ENCODE data around the gene OVOL3. TPM values are rescaled to one million over a fixed set of nuclear protein-coding genes. Genes with fewer than 3 reads are reported as not detected.
A peak's percentile ranks its signal among the peaks of the same experiment; 100 is the strongest.

Gene OVOL3
- total RNA-seq, 3 donors from 2014 or later, result not detected

DNA sequence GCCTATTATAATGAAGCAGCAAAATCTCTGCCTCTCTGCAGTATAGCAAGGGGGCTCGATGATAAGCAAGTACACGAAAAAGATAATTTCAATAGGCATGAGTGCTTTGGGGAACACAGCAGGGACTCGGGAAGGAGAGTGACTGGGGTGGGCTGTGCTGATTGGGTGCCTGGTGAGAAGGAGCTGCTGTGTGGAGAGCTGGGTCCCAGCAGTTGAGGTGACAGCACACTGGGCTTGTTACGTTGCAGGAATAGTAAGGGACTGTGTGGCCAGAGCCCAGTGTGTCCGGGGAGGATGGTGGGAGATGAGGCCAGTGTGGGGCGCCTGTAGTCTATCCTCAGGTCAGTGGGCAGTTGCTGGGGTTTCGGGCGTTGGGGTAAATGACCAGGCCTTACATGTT is 38.9 kb upstream of the OVOL3 start:
- DNase-seq (ENCODE audit: low spot score in 2 of 2), result no peak
- TF ChIP-seq CTCF (IDR thresholded peaks at IDR 0.05), result no peak
- TF ChIP-seq POLR2AphosphoS5 (IDR thresholded peaks at IDR 0.05), result no peak
- TF ChIP-seq POLR2A (IDR thresholded peaks at IDR 0.05), result no peak

GRCh38 chr19:36073121-36073876 is 37.6 kb upstream of the OVOL3 start:
- Histone ChIP-seq H3K27me3 (no peaks in the 10 kb centered on the region), H3K4me1 (peaks cover 0 to 7% of the 10 kb centered on the region in 2 donors), H3K36me3 (no peaks in the 10 kb centered on the region), H3K4me3 (no peak overlapping the region), H3K27ac (no peak overlapping the region), H3K9me3 (no peaks in the 10 kb centered on the region)
- DNase-seq (ENCODE audit: low spot score in 2 of 2), result no peak
- intact Hi-C loops (cut with DNase I; ENCODE audit: low total_unique reads), result no loop called here
- TF ChIP-seq CTCF (IDR thresholded peaks at IDR 0.05), result no peak
- no peak for TF ChIP-seq POLR2AphosphoS5 (IDR thresholded peaks at IDR 0.05)
- no peak for TF ChIP-seq POLR2A (IDR thresholded peaks at IDR 0.05)

More for the DNA sequence above, 38.9 kb upstream of the OVOL3 start:
- Histone ChIP-seq H3K4me1 (peaks cover 0 to 7% of the 10 kb centered on the region in 2 donors), H3K9me3 (no peaks in the 10 kb centered on the region), H3K4me3 (no peak overlapping the region), H3K36me3 (no peaks in the 10 kb centered on the region), H3K27ac (no peak overlapping the region), H3K27me3 (no peaks in the 10 kb centered on the region)
- intact Hi-C loops (cut with DNase I; ENCODE audit: low total_unique reads), result no loop called here

DNA sequence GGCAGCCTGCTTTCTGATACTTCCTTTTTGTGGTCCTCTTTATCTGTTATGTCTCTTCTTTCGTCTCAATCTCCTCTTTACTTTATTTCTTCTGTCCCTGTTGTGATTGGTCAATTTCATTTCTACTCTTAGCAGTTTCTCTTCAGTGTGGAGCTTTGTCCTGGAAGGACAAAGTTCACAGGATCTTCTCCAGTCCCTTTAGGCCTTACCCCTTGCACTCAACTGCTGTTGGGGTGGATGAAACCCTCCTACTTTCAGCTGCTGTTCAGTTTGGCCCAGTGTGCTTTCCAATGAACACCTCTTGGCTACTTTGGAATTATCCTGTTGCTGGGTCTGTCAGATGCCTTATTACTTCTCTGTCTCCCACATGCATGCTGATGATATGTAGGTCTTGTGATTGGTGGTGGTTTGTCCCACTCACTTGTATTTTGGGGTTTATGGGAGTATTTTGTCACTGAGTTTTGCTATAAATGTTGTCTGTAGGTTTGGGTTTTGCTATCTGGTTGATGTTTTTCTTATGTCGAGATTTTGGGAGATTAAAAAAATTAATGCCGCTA is 31.5 kb upstream of the OVOL3 start:
- Histone ChIP-seq H3K4me3 (no peak overlapping the region), H3K27ac (no peak overlapping the region), H3K36me3 (no peaks in the 10 kb centered on the region), H3K4me1 (no peaks in the 10 kb centered on the region), H3K9me3 (no peaks in the 10 kb centered on the region), H3K27me3 (no peaks in the 10 kb centered on the region)
- intact Hi-C loops (cut with DNase I; ENCODE audit: low total_unique reads), result no loop called here
- no peak for TF ChIP-seq POLR2AphosphoS5 (IDR thresholded peaks at IDR 0.05)
- no peak for TF ChIP-seq POLR2A (IDR thresholded peaks at IDR 0.05)
- DNase-seq (ENCODE audit: low spot score in 2 of 2), result no peak

DNA sequence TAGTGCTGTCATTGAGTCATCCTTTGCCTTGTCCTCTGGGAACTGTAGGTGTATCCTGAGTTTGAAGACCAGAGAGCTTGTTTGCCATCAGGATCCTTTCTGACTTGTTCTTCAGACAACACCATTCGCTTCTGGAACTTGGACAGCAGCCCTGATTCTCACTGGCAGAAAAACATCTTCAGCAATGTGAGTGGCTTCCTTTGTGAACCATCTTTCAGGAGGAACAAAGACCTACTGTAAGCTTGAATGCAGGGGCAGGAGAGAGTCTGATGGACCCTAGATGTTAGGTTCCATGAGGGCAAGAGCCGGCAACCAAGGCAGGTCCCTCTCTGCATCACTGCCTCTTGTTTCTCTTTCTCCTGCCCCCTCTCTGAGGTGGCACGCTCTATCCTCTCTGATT is 29.6 kb upstream of the OVOL3 start:
- TF ChIP-seq CTCF (IDR thresholded peaks at IDR 0.05), result no peak
- no peak for TF ChIP-seq POLR2AphosphoS5 (IDR thresholded peaks at IDR 0.05)
- TF ChIP-seq POLR2A (IDR thresholded peaks at IDR 0.05), result no peak
- no peaks in the 10 kb centered on the region for H3K4me1 ChIP-seq
- no peaks in the 10 kb centered on the region for H3K36me3 ChIP-seq
- H3K27ac ChIP-seq, result no peak overlapping the region
- H3K4me3 ChIP-seq, result no peak overlapping the region
- no peaks in the 10 kb centered on the region for H3K9me3 ChIP-seq
- H3K27me3 ChIP-seq, result no peaks in the 10 kb centered on the region
- intact Hi-C loops (cut with DNase I; ENCODE audit: low total_unique reads), result no loop called here
- DNase-seq (ENCODE audit: low spot score in 2 of 2), result peak in 1 of 2 donors; percentile 35

- intact Hi-C loops (cut with DNase I; ENCODE audit: low total_unique reads), result no loop called here
Measured at GRCh38 chr19:36081894-36082293, 29.0 kb upstream of the OVOL3 start.

More at GRCh38 chr19:36081894-36082293, 29.0 kb upstream of the OVOL3 start:
- Histone ChIP-seq H3K9me3 (no peaks in the 10 kb centered on the region), H3K4me1 (no peaks in the 10 kb centered on the region), H3K4me3 (no peak overlapping the region), H3K27ac (no peak overlapping the region), H3K36me3 (no peaks in the 10 kb centered on the region), H3K27me3 (no peaks in the 10 kb centered on the region)
- TF ChIP-seq POLR2A (IDR thresholded peaks at IDR 0.05), result no peak
- no peak for TF ChIP-seq POLR2AphosphoS5 (IDR thresholded peaks at IDR 0.05)
- no peak for TF ChIP-seq CTCF (IDR thresholded peaks at IDR 0.05)
- no peak for DNase-seq (ENCODE audit: low spot score in 2 of 2)

Measured in breast epithelium (tissue), 4 donors.